Mucosa of stomach (tissue), 1 donor: Measurements from ENCODE around the gene CDC25B.
"Not testable (repeated sequence)": the region's sequence is repeated elsewhere in the genome, so short reads cannot be mapped to it uniquely, and the experiment has no call there.

Experiments
- H3K27me3 ChIP-seq: one replicate; pipeline ENCODE4 v1.7.0; 2013; ENCODE audit warnings: mild to moderate bottlenecking, low read length; ENCODE audit not compliant: control insufficient read depth, insufficient read depth
- H3K36me3 ChIP-seq: one replicate; pipeline ENCODE4 v1.7.0; 2013; ENCODE audit warnings: low read length; ENCODE audit not compliant: control insufficient read depth, insufficient read depth
- H3K4me1 ChIP-seq: one replicate; pipeline ENCODE4 v1.7.0; 2013; ENCODE audit warnings: mild to moderate bottlenecking, low read length; ENCODE audit not compliant: control insufficient read depth, insufficient read depth
- H3K4me3 ChIP-seq: one replicate; pipeline ENCODE4 v1.7.0; 2013; ENCODE audit warnings: low read length
- H3K9ac ChIP-seq: one replicate; pipeline ENCODE4 v1.7.0; 2013; ENCODE audit warnings: mild to moderate bottlenecking, low read length, moderate library complexity
- H3K9me3 ChIP-seq: one replicate; pipeline ENCODE4 v1.7.0; 2013; ENCODE audit warnings: mild to moderate bottlenecking, low read length, moderate library complexity; ENCODE audit not compliant: control insufficient read depth
- donor health status: Pancreatic carcinoma.

Gene CDC25B

GRCh38 chr20:3818155-3819151 lies 22.3 kb downstream of the CDC25B start:
- H3K27me3 ChIP-seq, result no peaks in the 10 kb centered on the region
- peaks cover 7% of the 10 kb centered on the region for H3K36me3 ChIP-seq
- H3K4me1 ChIP-seq, result peaks cover 31% of the 10 kb centered on the region
- no peak overlapping the region for H3K4me3 ChIP-seq
- peak overlapping the region; percentile 10 for H3K9ac ChIP-seq
- no peaks in the 10 kb centered on the region for H3K9me3 ChIP-seq

DNA sequence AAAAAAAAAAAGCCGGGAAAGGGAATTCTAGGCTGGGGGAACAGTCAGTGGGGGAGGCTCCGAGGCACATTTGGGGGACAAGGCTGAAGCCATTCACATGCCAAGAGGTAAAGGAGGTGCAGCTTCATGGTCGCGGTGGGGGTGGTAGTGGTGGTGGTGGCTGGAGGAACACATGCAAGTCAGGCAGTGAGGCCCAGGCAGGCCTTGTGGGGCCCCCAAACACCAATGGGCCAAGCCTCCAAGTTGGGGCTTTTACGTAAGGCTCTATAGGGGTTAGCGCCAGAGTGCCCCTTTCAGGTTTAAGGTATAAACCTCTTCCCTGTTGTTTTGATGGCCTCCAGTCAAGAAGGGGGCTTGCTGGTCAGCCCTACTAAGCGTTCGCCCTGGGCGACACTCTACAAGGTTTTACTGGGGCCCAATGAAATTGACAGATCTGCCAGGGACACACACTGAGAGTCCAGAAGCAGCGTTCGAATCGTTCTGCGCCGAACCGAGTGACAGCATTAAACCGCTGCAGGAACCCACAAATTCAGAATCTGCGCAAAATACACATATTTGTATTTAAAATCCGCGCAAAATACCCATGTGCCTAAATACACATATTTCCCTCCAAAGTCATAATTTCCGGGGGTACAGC lies 23.4 kb downstream of the CDC25B start:
- Histone ChIP-seq H3K27me3 (no peaks in the 10 kb centered on the region), H3K9ac (peak overlapping the region; percentile 95), H3K4me1 (peaks cover 24% of the 10 kb centered on the region), H3K9me3 (no peaks in the 10 kb centered on the region), H3K36me3 (peaks cover 7% of the 10 kb centered on the region), H3K4me3 (peak overlapping the region; percentile 95)

DNA sequence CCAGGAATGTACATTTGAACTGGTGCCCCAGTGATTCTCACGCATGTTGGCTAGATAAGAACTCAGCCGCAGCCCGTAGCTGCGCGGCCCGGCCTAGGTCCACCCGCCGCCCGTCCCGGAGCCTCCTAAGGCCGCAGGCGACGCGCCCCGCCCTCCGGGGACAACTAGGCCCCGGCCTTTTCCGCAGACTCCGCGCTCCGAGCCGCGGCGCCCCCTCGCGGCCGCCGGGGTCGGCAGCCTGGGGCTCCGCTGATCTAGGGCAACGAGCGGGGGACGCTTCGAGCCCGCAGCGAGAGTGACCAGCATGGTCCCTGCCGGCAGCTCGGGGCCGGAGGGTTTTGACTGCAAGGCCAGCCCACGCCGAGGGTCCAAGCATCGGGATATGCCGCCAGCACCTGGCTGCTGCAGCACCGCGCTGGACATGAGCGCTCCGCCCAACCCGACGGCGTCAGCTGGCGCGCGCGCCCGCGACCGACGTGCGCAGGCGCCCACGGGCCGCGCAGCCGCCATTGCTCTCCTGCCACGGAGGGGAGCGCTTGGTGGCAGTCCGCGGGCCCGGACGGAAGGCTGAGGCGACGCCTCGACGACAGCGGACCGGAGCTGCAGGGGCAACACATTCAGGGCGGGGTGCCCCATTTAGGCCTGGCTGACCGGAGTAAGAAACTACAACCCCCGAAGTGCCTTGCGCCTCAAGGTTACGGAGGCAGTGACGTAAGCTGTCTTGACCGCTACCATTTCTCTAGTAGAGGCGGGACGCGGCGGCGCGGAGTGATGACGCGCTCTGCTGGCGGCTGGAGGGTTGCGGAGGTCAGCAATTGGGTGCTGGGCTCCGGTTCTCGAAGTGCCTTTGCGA lies 24.2 kb downstream of the CDC25B start, which contains the start of gene AP5S1:
TSS of gene AP5S1 (plus strand) at position 500 of the 853 bp plus-strand sequence. CDS start 1,571 bp downstream, outside the sequence.
- Histone ChIP-seq H3K27me3 (no peaks in the 10 kb centered on the region), H3K4me3 (peak within 1 kb of the TSS; percentile 95), H3K9me3 (no peaks in the 10 kb centered on the region), H3K4me1 (peaks cover 24% of the 10 kb centered on the region), H3K9ac (peak within 1 kb of the TSS; percentile 95), H3K36me3 (peaks cover 7% of the 10 kb centered on the region)

DNA sequence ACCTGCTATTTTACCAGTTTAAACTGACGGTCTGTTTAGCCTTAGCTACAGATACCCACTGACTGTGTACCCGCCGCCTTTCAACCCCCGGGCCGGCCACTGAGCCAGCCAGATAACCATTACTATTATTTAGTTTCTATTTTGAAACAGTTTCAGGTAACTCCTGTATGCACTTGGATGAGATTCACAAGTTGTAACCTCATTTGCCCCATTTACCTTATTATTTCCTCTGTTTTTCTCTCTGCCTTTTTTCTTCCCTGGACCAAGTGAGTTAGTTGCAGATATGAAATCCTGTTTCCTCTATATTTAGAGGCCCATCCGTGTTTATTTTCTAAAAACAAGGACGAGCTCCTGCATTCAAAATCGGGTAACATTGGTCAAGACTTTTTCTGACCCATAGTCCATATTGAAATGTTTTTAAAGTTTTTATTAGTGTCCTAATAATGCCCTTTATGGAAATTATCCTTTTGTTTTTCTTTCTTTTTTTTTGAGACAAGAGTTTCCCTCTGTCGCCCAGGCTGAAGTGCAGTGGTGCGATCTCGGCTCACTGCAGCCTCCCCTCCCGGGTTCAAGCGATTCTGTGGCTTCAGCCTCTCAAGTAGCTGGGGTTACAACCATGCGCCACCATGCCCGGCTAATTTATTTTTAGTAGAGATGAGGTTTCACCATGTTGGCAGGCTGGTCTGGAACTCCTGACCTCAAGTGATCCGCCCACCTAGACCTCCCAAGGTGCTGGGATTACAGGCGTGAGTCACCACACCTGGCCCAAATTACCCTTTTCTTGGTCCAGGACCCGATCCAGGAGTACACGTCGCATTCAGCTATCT lies 25.0 kb downstream of the CDC25B start:
- no peaks in the 10 kb centered on the region for H3K27me3 ChIP-seq
- peaks cover 7% of the 10 kb centered on the region for H3K36me3 ChIP-seq
- no peaks in the 10 kb centered on the region for H3K9me3 ChIP-seq
- H3K9ac ChIP-seq, result peak overlapping the region; percentile 95
- peaks cover 24% of the 10 kb centered on the region for H3K4me1 ChIP-seq
- peak overlapping the region; percentile 95 for H3K4me3 ChIP-seq

- H3K9me3 ChIP-seq, result no peaks in the 10 kb centered on the region
- H3K36me3 ChIP-seq, result peaks cover 7% of the 10 kb centered on the region
- no peak overlapping the region for H3K9ac ChIP-seq
These were observed 25.9 kb downstream of the CDC25B start for GRCh38 chr20:3821996-3822395.

GRCh38 chr20:3823881-3824280 lies 27.8 kb downstream of the CDC25B start:
- H3K4me1 ChIP-seq, result peaks cover 17% of the 10 kb centered on the region
- no peak overlapping the region for H3K9ac ChIP-seq
- no peaks in the 10 kb centered on the region for H3K27me3 ChIP-seq
- H3K36me3 ChIP-seq, result peaks cover 7% of the 10 kb centered on the region
- H3K4me3 ChIP-seq, result no peak overlapping the region
- H3K9me3 ChIP-seq, result no peaks in the 10 kb centered on the region

More at GRCh38 chr20:3821996-3822395, 25.9 kb downstream of the CDC25B start:
- no peak overlapping the region for H3K4me3 ChIP-seq
- H3K27me3 ChIP-seq, result no peaks in the 10 kb centered on the region
- H3K4me1 ChIP-seq, result peaks cover 24% of the 10 kb centered on the region

DNA sequence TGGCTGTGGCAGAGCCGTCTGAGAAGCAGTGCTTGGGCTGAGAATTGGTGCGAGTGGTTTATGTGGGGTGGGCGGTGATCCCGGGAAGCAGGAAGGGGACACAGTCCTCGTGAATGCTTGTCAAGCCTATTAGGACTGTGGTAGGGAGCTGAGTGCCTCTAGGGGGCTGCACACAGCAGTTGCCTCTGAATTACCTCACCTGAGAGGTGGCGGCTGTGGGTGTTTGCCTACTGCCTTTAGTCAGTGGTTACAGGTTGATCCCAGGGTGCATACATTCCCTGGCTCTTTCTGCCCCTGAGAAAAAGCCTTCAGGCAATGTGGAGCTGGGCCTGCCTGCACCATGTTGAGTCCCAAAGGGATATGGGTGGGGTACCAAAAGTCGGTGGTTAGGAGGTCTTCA lies 29.4 kb downstream of the CDC25B start:
- no peak overlapping the region for H3K9ac ChIP-seq
- H3K9me3 ChIP-seq, result no peaks in the 10 kb centered on the region
- H3K27me3 ChIP-seq, result no peaks in the 10 kb centered on the region
- H3K4me3 ChIP-seq, result no peak overlapping the region
- peaks cover 7% of the 10 kb centered on the region for H3K36me3 ChIP-seq
- peaks cover 10% of the 10 kb centered on the region for H3K4me1 ChIP-seq

GRCh38 chr20:3826420-3826819 lies 30.3 kb downstream of the CDC25B start:
- Histone ChIP-seq H3K36me3 (peaks cover 7% of the 10 kb centered on the region), H3K9me3 (no peaks in the 10 kb centered on the region), H3K4me1 (peaks cover 5% of the 10 kb centered on the region), H3K4me3 (no peak overlapping the region), H3K27me3 (no peaks in the 10 kb centered on the region), H3K9ac (no peak overlapping the region)

DNA sequence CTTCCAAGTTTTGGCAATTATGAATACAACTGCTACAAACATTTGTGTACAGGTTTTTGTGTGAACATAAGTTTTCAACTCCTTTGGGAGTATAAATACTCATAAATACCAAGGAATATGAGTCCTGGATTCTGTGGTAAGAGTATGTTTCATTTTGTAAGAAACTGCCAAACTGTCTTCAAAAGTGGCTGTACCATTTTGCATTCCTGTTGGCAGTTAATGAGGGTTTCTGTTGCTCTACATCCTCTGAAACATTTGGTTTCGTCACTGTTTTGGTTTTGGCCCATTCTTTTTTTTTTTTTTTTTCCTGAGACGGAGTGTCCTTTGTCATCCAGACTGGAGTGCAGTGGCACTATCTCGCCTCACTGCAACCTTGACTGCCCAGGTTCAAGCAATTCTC lies 32.7 kb downstream of the CDC25B start:
- Histone ChIP-seq H3K4me3 (no peak overlapping the region), H3K4me1 (no peaks in the 10 kb centered on the region), H3K36me3 (no peaks in the 10 kb centered on the region), H3K9me3 (no peaks in the 10 kb centered on the region), H3K9ac (no peak overlapping the region), H3K27me3 (no peaks in the 10 kb centered on the region)

- H3K36me3 ChIP-seq, H3K4me1 ChIP-seq, H3K9me3 ChIP-seq, H3K9ac ChIP-seq, H3K4me3 ChIP-seq, H3K27me3 ChIP-seq: not testable (repeated sequence)
These were observed 33.8 kb downstream of the CDC25B start for GRCh38 chr20:3829891-3830290.

DNA sequence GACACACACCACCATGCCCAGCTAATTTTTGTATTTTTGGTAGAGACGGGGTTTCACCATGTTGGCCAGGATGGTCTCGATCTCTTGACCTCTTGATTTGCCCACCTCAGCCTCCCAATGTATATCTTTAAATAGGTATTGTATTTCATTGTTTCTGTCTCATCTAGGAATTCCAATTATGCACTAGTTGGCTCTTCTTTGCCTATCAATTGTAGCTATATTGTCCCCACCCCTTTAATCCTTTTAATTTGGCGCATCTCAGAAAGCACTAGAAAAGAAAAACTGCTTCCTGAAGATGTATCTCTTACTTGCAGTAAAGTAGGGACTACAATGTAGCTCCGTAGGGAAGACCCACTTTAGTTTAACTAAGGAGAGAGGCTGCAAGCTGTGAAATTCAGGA lies 40.0 kb downstream of the CDC25B start:
- no peaks in the 10 kb centered on the region for H3K36me3 ChIP-seq
- no peaks in the 10 kb centered on the region for H3K27me3 ChIP-seq
- H3K9me3 ChIP-seq, result no peaks in the 10 kb centered on the region
- no peaks in the 10 kb centered on the region for H3K4me1 ChIP-seq
- H3K4me3 ChIP-seq, result no peak overlapping the region
- no peak overlapping the region for H3K9ac ChIP-seq
